Calu3 (cell line): ENCODE results near the gene RPAP3. TPM values are rescaled to one million over a fixed set of nuclear protein-coding genes. Genes with fewer than 3 reads are reported as not detected.

Source experiments
- Bru-seq: library from RNA; stranded (reverse); fragments of 400-500 nt; gene quantifications from one replicate; lab custom pipeline; 2021; lab: Mats Ljungman, UMichigan
- BruChase-seq, 2 experiments: library from RNA; stranded (reverse); fragments of 400-500 nt; gene quantifications; one replicate each; lab custom pipeline; 2021; lab: Mats Ljungman, UMichigan
- BruUV-seq: library from RNA; stranded (reverse); fragments of 400-500 nt; replicated peaks from 2 replicates; lab custom pipeline; 2021; lab: Mats Ljungman, UMichigan
- CTCF ChIA-PET: fragments of 300-600 bp; sonication (Branson Sonifier 250); formaldehyde crosslinking; loops from one replicate; lab custom pipeline; 2022; ENCODE audit warnings: antibody characterized with exemption; lab: Charles Lee
- DNase-seq: peaks from one replicate; pipeline ENCODE4 v3.0.0; 2022
- H3K27ac Mint-ChIP-seq: one replicate; pipeline ENCODE4 v1.8.0; 2022; ENCODE audit warnings: mixed read lengths; ENCODE audit not compliant: unreplicated experiment
- H3K27me3 Mint-ChIP-seq: one replicate; pipeline ENCODE4 v1.8.0; 2022; ENCODE audit warnings: mixed read lengths; ENCODE audit not compliant: unreplicated experiment
- H3K36me3 Mint-ChIP-seq: one replicate; pipeline ENCODE4 v1.8.0; 2022; ENCODE audit warnings: mild to moderate bottlenecking, moderate library complexity, mixed read lengths; ENCODE audit not compliant: insufficient read depth, unreplicated experiment
- H3K4me1 Mint-ChIP-seq: one replicate; pipeline ENCODE4 v1.8.0; 2022; ENCODE audit warnings: mild to moderate bottlenecking, low read depth, mixed read lengths; ENCODE audit not compliant: unreplicated experiment
- H3K4me3 Mint-ChIP-seq: one replicate; pipeline ENCODE4 v1.8.0; 2022; ENCODE audit warnings: mild to moderate bottlenecking, low read depth, moderate library complexity, mixed read lengths; ENCODE audit not compliant: unreplicated experiment
- H3K9me3 Mint-ChIP-seq: one replicate; pipeline ENCODE4 v1.8.0; 2022; ENCODE audit warnings: low read depth, mixed read lengths; ENCODE audit not compliant: unreplicated experiment
- intact Hi-C: fragments of 100-400 bp; cut with micrococcal nuclease; formaldehyde crosslinking; loops from one replicate; pipeline ENCODE4 v1.10.0; 2022; ENCODE audit not compliant: unreplicated experiment
- long read RNA-seq: library from polyadenylated mRNA; stranded (forward); transcript quantifications from one replicate; pipeline ENCODE4 v2.0.0, GENCODE V29; 2022
- total RNA-seq: library from RNA; stranded (reverse); gene quantifications from 2 replicates; pipeline ENCODE4 v1.2.3, GENCODE V29; 2022
- TF ChIP-seq, protein P1 (sequence below): fragments of 200-600 bp; IDR thresholded peaks from one replicate; pipeline ENCODE4 v1.8.0; 2022; ENCODE audit warnings: antibody characterized with exemption; ENCODE audit not compliant: unreplicated experiment

Gene RPAP3, protein sequence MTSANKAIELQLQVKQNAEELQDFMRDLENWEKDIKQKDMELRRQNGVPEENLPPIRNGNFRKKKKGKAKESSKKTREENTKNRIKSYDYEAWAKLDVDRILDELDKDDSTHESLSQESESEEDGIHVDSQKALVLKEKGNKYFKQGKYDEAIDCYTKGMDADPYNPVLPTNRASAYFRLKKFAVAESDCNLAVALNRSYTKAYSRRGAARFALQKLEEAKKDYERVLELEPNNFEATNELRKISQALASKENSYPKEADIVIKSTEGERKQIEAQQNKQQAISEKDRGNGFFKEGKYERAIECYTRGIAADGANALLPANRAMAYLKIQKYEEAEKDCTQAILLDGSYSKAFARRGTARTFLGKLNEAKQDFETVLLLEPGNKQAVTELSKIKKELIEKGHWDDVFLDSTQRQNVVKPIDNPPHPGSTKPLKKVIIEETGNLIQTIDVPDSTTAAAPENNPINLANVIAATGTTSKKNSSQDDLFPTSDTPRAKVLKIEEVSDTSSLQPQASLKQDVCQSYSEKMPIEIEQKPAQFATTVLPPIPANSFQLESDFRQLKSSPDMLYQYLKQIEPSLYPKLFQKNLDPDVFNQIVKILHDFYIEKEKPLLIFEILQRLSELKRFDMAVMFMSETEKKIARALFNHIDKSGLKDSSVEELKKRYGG
- total RNA-seq (29.7 and 33.5 TPM in 2 replicates), Bru-seq, nascent RNA (percentile 76 among the genes with signal in this experiment), BruChase-seq, experiment 1, labeled RNA remaining after a 6-hour chase (percentile 76 among the genes with signal in this experiment), BruChase-seq, experiment 2, labeled RNA remaining after a 2-hour chase (percentile 73 among the genes with signal in this experiment)
- long read RNA-seq, full-length matches to known transcripts = 25 of 30 reads
- long read RNA-seq, partial matches to known transcripts = 2 of 30 reads
- long read RNA-seq, other reads (novel, unspliced or antisense) = 3 of 30 reads

DNA sequence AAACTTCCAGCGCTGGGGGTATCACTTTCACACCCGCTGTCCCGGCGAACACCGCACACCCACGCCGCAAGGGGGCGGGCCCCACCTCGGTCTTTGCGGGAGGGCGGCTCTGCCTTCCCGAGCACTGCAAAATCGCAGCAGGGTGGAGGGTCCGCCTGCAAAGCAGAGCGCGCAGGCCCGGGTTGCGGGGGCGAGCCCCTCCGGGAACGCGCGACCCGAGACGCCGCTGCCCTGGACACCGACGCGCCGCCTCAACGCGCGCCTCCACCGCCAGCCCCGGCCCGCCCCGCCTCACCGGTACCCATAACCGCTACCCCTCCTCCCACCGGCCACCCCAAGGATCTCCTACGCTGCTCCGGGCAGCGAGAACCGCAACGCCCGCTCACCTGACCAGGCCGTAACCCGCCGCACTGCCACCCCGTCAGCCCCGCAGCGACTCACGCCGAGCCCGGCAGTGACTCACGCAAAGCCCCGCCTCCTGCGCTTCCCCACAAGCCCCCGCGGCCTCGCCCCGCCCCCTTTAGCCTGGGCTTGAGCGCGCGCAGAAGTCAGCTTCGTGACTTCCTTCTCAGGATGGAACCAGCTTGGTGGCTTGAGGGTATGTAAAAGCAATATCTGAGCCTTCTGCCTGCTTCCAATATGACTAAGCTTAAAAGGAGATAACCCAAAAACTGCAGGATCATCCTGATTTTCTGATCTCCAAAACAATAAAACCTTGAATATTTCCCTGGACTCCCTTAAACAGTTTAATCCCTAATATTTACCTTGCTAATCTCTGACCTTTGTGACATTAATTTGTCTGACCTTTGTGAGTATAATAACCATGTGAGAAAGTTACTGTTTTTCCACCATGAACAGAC is at the start of gene RPAP3:
Gene RPAP3 (minus strand): TSS at position 465 of the 860 bp plus-strand sequence. CDS start 3,190 bp downstream, outside the sequence.
- Mint-ChIP-seq H3K36me3 (peaks cover 21% of the 10 kb centered on the region), H3K4me1 (peaks cover 23% of the 10 kb centered on the region), H3K27ac (peak within 1 kb of the TSS; percentile 90), H3K4me3 (peak within 1 kb of the TSS; percentile 69), H3K9me3 (no peaks in the 10 kb centered on the region), H3K27me3 (no peaks in the 10 kb centered on the region)
- DNase-seq = peak; percentile 95
- CTCF ChIA-PET = interaction anchor here (0.6 to 1.2 kb wide), 6 partner anchors 10 to 873 kb away, joined by 3 to 8 read pairs (median 3); no protein-coding TSS in a partner anchor
- TF ChIP-seq, protein P1, sequence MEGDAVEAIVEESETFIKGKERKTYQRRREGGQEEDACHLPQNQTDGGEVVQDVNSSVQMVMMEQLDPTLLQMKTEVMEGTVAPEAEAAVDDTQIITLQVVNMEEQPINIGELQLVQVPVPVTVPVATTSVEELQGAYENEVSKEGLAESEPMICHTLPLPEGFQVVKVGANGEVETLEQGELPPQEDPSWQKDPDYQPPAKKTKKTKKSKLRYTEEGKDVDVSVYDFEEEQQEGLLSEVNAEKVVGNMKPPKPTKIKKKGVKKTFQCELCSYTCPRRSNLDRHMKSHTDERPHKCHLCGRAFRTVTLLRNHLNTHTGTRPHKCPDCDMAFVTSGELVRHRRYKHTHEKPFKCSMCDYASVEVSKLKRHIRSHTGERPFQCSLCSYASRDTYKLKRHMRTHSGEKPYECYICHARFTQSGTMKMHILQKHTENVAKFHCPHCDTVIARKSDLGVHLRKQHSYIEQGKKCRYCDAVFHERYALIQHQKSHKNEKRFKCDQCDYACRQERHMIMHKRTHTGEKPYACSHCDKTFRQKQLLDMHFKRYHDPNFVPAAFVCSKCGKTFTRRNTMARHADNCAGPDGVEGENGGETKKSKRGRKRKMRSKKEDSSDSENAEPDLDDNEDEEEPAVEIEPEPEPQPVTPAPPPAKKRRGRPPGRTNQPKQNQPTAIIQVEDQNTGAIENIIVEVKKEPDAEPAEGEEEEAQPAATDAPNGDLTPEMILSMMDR = peak; percentile 61
- BruUV-seq = no TSS peak
- intact Hi-C loops = no loop called here

DNA sequence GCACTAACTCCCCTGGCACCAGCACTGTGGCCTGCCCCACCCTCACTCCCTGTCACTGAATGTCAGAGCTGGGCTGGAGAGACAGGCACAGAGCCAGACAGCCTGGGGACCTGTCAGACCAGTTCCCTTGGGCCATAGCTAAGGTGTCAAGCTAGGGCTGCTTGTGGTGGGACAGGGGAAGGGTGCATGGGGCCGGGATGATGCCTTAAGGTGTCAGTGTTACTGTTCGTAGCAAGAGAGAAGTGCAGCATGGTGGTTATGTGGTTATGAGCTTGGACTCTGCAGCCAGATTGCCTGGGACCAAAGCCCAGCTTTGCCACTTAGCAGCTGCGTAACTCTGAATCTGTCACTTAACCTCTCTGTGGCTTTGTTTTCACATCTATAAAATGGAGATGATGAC is 49.1 kb upstream of the RPAP3 start:
- no peaks in the 10 kb centered on the region for H3K27me3 Mint-ChIP-seq
- no TSS peak for BruUV-seq
- H3K27ac Mint-ChIP-seq = peak overlapping the region; percentile 59
- H3K36me3 Mint-ChIP-seq = peaks cover 25% of the 10 kb centered on the region
- H3K4me1 Mint-ChIP-seq = peaks cover 51% of the 10 kb centered on the region
- TF ChIP-seq, protein P1 = no peak
- peak overlapping the region; percentile 18 for H3K4me3 Mint-ChIP-seq
- intact Hi-C loops = no loop called here
- H3K9me3 Mint-ChIP-seq = no peaks in the 10 kb centered on the region
- CTCF ChIA-PET = interaction anchor here (0.7 to 3.3 kb wide), 6 partner anchors 11 to 39 kb away, joined by 3 to 21 read pairs (median 6); no protein-coding TSS in a partner anchor
- peak; percentile 85 for DNase-seq

DNA sequence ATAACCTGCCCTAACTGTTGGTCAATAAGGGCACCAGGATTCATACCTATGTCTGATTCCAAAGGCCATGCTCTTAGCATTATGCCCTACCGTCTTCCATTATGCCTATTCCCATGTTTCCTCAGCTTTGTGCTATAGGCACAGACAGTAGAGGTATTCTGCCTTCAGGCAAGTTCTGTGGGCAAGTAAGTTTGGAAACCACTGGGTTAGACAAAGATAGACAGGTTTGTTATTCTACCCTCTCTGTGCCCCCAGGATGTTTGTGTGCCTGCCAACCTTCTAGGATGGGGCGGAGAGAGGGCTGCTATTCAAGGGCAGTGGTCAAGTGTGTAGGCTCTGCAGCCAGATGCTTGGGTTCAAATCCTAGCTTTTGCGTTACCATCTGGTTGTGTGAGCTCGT is 48.3 kb upstream of the RPAP3 start:
- BruUV-seq = TSS peak; percentile 74
- DNase-seq = no peak
- CTCF ChIA-PET = interaction anchor here (1.2 to 3.3 kb wide), 3 partner anchors 10 to 13 kb away, joined by 3 to 21 read pairs (median 13); no protein-coding TSS in a partner anchor
- peak overlapping the region; percentile 68 for H3K27ac Mint-ChIP-seq
- H3K27me3 Mint-ChIP-seq = no peaks in the 10 kb centered on the region
- intact Hi-C loops = no loop called here
- peaks cover 51% of the 10 kb centered on the region for H3K4me1 Mint-ChIP-seq
- no peaks in the 10 kb centered on the region for H3K9me3 Mint-ChIP-seq
- TF ChIP-seq, protein P1 = no peak
- H3K36me3 Mint-ChIP-seq = peaks cover 23% of the 10 kb centered on the region
- H3K4me3 Mint-ChIP-seq = peak overlapping the region; percentile 18
